DOHH2 (cell line): ENCODE results near the gene MAMDC2.
"Not testable (repeated sequence)": the region's sequence is repeated elsewhere in the genome, so short reads cannot be mapped to it uniquely, and the experiment has no call there.

Experiments
- H3F3A ChIP-seq: fragments of 200-600 bp; sonication (generic), shearing (Covaris generic); 2 replicates; pipeline ENCODE4 v1.6.0; 2016; ENCODE audit warnings: antibody characterized with exemption, mild to moderate bottlenecking; ENCODE audit not compliant: control insufficient read depth, insufficient read depth
- H3K27ac ChIP-seq: fragments of 200-600 bp; sonication (generic); 2 replicates; pipeline ENCODE4 v1.5.1; 2014; ENCODE audit warnings: low read depth, mild to moderate bottlenecking, low read length, moderate library complexity
- H3K27me3 ChIP-seq: fragments of 200-600 bp; sonication (generic); 2 replicates; pipeline ENCODE4 v1.6.1; 2014; ENCODE audit warnings: mild to moderate bottlenecking, low read length, mixed read lengths; ENCODE audit not compliant: control insufficient read depth
- H3K36me3 ChIP-seq: fragments of 200-600 bp; sonication (generic); 2 replicates; pipeline ENCODE4 v1.6.1; 2014; ENCODE audit warnings: mild to moderate bottlenecking, low read length, moderate library complexity, mixed read lengths; ENCODE audit not compliant: control insufficient read depth
- H3K4me1 ChIP-seq: fragments of 200-600 bp; sonication (generic); 2 replicates; pipeline ENCODE4 v1.6.1; 2014; ENCODE audit warnings: mild to moderate bottlenecking, low read length, mixed read lengths; ENCODE audit not compliant: control insufficient read depth
- H3K4me2 ChIP-seq: fragments of 200-600 bp; sonication (generic); 2 replicates; pipeline ENCODE4 v1.6.0; 2014; ENCODE audit warnings: mild to moderate bottlenecking, low read length, moderate library complexity
- H3K4me3 ChIP-seq: fragments of 200-600 bp; sonication (generic); 2 replicates; pipeline ENCODE4 v1.5.1; 2014; ENCODE audit warnings: mild to moderate bottlenecking, low read length, mixed read lengths
- H3K79me2 ChIP-seq: fragments of 200-600 bp; sonication (generic); 2 replicates; pipeline ENCODE4 v1.6.1; 2014; ENCODE audit warnings: mild to moderate bottlenecking, low read length, mixed read lengths; ENCODE audit not compliant: control insufficient read depth
- H3K9me2 ChIP-seq: fragments of 200-600 bp; sonication (generic); replicated peaks from 2 replicates; pipeline ENCODE4 v1.6.1; 2014; ENCODE audit warnings: mild to moderate bottlenecking, low read length, mixed read lengths; ENCODE audit not compliant: control insufficient read depth
- H3K9me3 ChIP-seq: fragments of 200-600 bp; sonication (generic); 2 replicates; pipeline ENCODE4 v1.6.1; 2014; ENCODE audit warnings: antibody characterized with exemption, low read length, mixed read lengths; ENCODE audit not compliant: control insufficient read depth, insufficient read depth
- H4K20me1 ChIP-seq: fragments of 200-600 bp; sonication (generic); 2 replicates; pipeline ENCODE4 v1.6.0; 2014; ENCODE audit warnings: low read depth, mild to moderate bottlenecking, antibody characterized with exemption, low read length, moderate library complexity; ENCODE audit not compliant: control insufficient read depth, insufficient read depth
- EZH2phosphoT487 ChIP-seq: fragments of 200-600 bp; sonication (generic); IDR thresholded peaks from 2 replicates; pipeline ENCODE4 v1.6.1; 2017; ENCODE audit warnings: borderline replicate concordance, mild to moderate bottlenecking, antibody characterized with exemption, low read length, moderate library complexity, mixed read lengths
- TF ChIP-seq, protein P1 (sequence below): fragments of 200-600 bp; sonication (generic); IDR thresholded peaks from one replicate; pipeline ENCODE4 v1.5.1; 2014; ENCODE audit warnings: antibody characterized with exemption, mild to moderate bottlenecking, low read depth, low read length; ENCODE audit not compliant: poor library complexity, severe bottlenecking

MAMDC2 gene

DNA sequence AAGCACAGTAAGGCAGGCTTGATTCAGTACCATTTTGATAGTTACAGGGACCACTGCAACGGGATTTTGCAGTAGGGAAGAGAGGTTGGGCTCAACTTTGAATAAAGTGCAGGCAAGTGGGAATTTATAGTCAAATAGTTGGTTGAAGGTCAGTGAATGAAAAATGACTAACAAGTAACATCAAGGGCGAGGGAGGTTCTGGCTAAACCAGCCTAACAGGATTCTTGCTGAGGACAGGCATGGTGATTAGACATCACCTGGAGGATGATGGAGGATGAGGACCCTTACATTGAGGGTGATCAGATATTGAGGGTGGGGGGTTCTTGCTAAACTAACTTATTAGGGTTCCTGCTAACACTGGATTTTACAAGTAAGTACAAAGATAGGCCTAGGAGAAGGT lies 149.1 kb downstream of the MAMDC2 start:
- Histone ChIP-seq H3K27ac (no peak overlapping the region), H3K79me2 (no peaks in the 10 kb centered on the region), H3K9me2 (no peaks in the 10 kb centered on the region), H3K4me3 (no peak overlapping the region), H4K20me1 (no peaks in the 10 kb centered on the region), H3K4me1 (no peaks in the 10 kb centered on the region), H3K4me2 (no peak overlapping the region), H3K36me3 (no peaks in the 10 kb centered on the region), H3K27me3 (no peaks in the 10 kb centered on the region; the same call in 1 of the 2 replicates), H3K9me3 (no peaks in the 10 kb centered on the region), H3F3A (no peaks in the 10 kb centered on the region)
- no peak for TF ChIP-seq EZH2phosphoT487
- TF ChIP-seq, protein P1, sequence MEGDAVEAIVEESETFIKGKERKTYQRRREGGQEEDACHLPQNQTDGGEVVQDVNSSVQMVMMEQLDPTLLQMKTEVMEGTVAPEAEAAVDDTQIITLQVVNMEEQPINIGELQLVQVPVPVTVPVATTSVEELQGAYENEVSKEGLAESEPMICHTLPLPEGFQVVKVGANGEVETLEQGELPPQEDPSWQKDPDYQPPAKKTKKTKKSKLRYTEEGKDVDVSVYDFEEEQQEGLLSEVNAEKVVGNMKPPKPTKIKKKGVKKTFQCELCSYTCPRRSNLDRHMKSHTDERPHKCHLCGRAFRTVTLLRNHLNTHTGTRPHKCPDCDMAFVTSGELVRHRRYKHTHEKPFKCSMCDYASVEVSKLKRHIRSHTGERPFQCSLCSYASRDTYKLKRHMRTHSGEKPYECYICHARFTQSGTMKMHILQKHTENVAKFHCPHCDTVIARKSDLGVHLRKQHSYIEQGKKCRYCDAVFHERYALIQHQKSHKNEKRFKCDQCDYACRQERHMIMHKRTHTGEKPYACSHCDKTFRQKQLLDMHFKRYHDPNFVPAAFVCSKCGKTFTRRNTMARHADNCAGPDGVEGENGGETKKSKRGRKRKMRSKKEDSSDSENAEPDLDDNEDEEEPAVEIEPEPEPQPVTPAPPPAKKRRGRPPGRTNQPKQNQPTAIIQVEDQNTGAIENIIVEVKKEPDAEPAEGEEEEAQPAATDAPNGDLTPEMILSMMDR = no peak

DNA sequence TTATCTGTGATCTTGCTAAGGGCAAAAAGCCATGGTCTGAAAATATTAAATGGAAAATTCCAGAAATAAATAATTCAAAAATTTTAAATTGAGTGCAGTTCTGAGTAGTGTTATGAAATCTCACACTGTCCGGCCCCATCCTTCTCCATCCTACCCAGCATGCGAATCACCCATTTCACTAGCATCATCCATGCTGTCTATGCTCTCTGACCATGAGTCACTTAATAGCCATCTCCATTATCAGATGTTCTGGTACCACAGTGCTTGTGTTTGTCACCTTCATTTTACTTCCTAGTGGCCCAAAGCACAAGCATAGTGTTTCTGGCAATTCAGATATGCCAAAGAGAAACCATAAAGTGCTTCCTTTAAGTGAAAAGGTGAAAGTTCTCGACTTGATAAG lies 151.8 kb downstream of the MAMDC2 start:
- no peaks in the 10 kb centered on the region; the same call in 1 of the 2 replicates for H3K27me3 ChIP-seq
- no peak overlapping the region for H3K27ac ChIP-seq
- no peaks in the 10 kb centered on the region for H3K79me2 ChIP-seq
- no peaks in the 10 kb centered on the region for H3F3A ChIP-seq
- H3K9me3 ChIP-seq = no peaks in the 10 kb centered on the region
- no peak overlapping the region for H3K4me3 ChIP-seq
- TF ChIP-seq, protein P1 = no peak
- TF ChIP-seq EZH2phosphoT487 = no peak
- no peak overlapping the region for H3K4me2 ChIP-seq
- H3K4me1 ChIP-seq = no peaks in the 10 kb centered on the region
- no peaks in the 10 kb centered on the region for H3K9me2 ChIP-seq
- no peaks in the 10 kb centered on the region for H4K20me1 ChIP-seq
- H3K36me3 ChIP-seq = no peaks in the 10 kb centered on the region

DNA sequence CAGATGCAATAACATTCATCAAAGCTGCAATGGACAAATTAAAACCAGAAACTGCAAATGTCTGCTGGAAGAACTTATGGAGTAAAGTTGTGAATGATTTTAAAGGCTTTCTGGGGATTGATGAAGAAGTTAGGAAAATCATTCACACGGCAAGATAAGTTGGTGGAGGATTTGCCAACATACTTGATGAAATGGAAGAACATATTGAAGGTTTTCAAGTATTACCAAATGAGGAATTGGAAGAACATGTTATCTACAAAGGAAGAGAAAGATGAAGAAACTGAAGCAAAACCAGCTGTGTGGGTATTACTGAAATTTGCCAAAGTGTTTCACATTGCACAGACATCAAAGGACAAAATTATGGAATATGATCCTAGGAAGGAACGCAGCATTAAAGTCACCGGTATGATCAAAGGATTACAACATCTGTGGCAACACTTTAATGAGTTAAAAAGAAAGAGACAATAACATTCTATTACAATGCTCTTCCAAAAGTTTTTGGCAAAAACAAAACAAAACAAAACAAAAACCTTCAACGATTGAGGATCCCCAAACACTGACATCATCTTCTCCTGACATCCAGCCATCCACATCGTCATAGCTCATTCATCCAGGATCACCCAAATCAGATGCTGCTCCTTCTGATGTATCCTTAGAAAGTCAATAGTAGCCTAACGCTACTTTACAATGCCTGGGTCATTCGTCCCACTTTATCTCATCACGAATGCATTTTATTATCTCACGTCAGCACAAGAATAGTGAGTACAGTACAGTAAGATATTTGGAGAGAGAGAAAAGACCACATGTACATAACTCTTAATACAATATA lies 153.8 kb downstream of the MAMDC2 start:
- H3F3A ChIP-seq = no peaks in the 10 kb centered on the region
- no peaks in the 10 kb centered on the region for H3K4me1 ChIP-seq
- no peak for TF ChIP-seq EZH2phosphoT487
- TF ChIP-seq, protein P1 = no peak
- no peak overlapping the region for H3K4me3 ChIP-seq
- H3K27ac ChIP-seq = no peak overlapping the region
- H3K9me3 ChIP-seq = no peaks in the 10 kb centered on the region
- H3K79me2 ChIP-seq = no peaks in the 10 kb centered on the region
- no peaks in the 10 kb centered on the region for H3K36me3 ChIP-seq
- no peaks in the 10 kb centered on the region; the same call in 1 of the 2 replicates for H3K27me3 ChIP-seq
- no peaks in the 10 kb centered on the region for H3K9me2 ChIP-seq
- H4K20me1 ChIP-seq = no peaks in the 10 kb centered on the region
- H3K4me2 ChIP-seq = no peak overlapping the region

DNA sequence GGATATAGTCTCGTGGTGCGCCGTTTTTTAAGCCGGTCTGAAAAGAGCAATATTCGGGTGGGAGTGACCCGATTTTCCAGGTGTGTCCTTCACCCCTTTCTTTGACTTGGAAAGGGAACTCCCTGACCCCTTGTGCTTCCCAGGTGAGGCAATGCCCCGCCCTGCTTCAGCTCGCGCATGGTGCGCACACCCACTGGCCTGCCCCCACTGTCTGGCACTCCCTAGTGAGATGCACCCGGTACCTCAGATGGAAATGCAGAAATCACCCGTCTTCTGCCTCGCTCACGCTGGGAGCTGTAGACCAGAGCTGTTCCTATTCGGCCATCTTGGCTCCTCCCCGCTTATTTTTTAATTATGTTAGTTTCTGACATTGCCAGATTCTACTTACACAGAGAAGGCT lies 161.1 kb downstream of the MAMDC2 start:
- H4K20me1 ChIP-seq, H3K4me3 ChIP-seq, H3K36me3 ChIP-seq, H3K27ac ChIP-seq, H3K9me3 ChIP-seq, H3K4me1 ChIP-seq, H3K4me2 ChIP-seq, H3K9me2 ChIP-seq, H3K79me2 ChIP-seq, H3K27me3 ChIP-seq, H3F3A ChIP-seq: not testable (repeated sequence)
